GM18907 (cell line): ENCODE measurements around the gene KCTD14.
"Not testable (repeated sequence)": the region's sequence is repeated elsewhere in the genome, so short reads cannot be mapped to it uniquely, and the experiment has no call there.

Experiments
- ATAC-seq: cut with Tn5 transposase; IDR thresholded peaks from one replicate; pipeline ENCODE4 v1.9.1; 2021; ENCODE audit warnings: mild to moderate bottlenecking, moderate library complexity; ENCODE audit not compliant: unreplicated experiment

The KCTD14 gene

GRCh38 chr11:78022397-78023396 is at the start of gene KCTD14:
KCTD14 (minus strand) TSS chr11:78023276; CDS start chr11:78023249, 27 bp downstream.
- no peak for ATAC-seq

GRCh38 chr11:78072455-78072854 is 49.4 kb upstream of the KCTD14 start:
- no peak for ATAC-seq

- no peak for ATAC-seq
These were observed 48.6 kb upstream of the KCTD14 start for GRCh38 chr11:78071717-78072116.

GRCh38 chr11:78070621-78071020 is 47.5 kb upstream of the KCTD14 start:
- no peak for ATAC-seq

- no peak for ATAC-seq
These were observed 46.4 kb upstream of the KCTD14 start for GRCh38 chr11:78069465-78069864.

- ATAC-seq = no peak
These were observed 44.6 kb upstream of the KCTD14 start for GRCh38 chr11:78067704-78068103.

GRCh38 chr11:78066471-78066870 is 43.4 kb upstream of the KCTD14 start:
- no peak for ATAC-seq

- no peak for ATAC-seq
These were observed 42.1 kb upstream of the KCTD14 start for GRCh38 chr11:78065203-78065602.

GRCh38 chr11:78063440-78064181 is 40.5 kb upstream of the KCTD14 start, which contains the start of gene THRSP:
THRSP (plus strand) TSS chr11:78063861; CDS start chr11:78063882, 21 bp downstream.
- no peak for ATAC-seq

GRCh38 chr11:78062671-78063070 is 39.6 kb upstream of the KCTD14 start:
- no peak for ATAC-seq

- ATAC-seq = no peak
These were observed 38.8 kb upstream of the KCTD14 start for GRCh38 chr11:78061921-78062311.

GRCh38 chr11:78061088-78061920 is 38.2 kb upstream of the KCTD14 start:
- ATAC-seq = no peak

- no peak for ATAC-seq
These were observed 37.5 kb upstream of the KCTD14 start for GRCh38 chr11:78060533-78060932.

- ATAC-seq = not testable (repeated sequence)
These were observed 36.8 kb upstream of the KCTD14 start for GRCh38 chr11:78059749-78060328.

GRCh38 chr11:78057462-78058055 is 34.5 kb upstream of the KCTD14 start:
- no peak for ATAC-seq

GRCh38 chr11:78056093-78056492 is 33.0 kb upstream of the KCTD14 start:
- no peak for ATAC-seq

GRCh38 chr11:78054971-78055370 is 31.9 kb upstream of the KCTD14 start:
- no peak for ATAC-seq

GRCh38 chr11:78050964-78051831 is 28.1 kb upstream of the KCTD14 start:
- ATAC-seq = no peak

GRCh38 chr11:78049348-78049747 is 26.3 kb upstream of the KCTD14 start:
- no peak for ATAC-seq
